Tibial nerve (tissue), 4 donors: Measurements from ENCODE around the gene DISP2. TPM values are rescaled to one million over a fixed set of nuclear protein-coding genes. Genes with fewer than 3 reads are reported as not detected.

Experiments used
- DNase-seq, 2 donors: peaks; one replicate each; pipeline ENCODE4 v3.0.0-alpha.2; 2019; ENCODE audit warnings: low spot score in 2 of 2
- H3K27ac ChIP-seq, 4 donors: fragments of 200-600 bp; sonication (generic) in 3 of 4; one replicate each; pipeline ENCODE4 v1.5.1; 2017 to 2019; ENCODE audit warnings: mild to moderate bottlenecking in 1 of 4
- H3K27me3 ChIP-seq, 2 donors: fragments of 200-600 bp; sonication (generic) in 1 of 2; one replicate each; pipeline versions ENCODE4 v1.5.1 to v1.6.0; 2017 to 2019
- H3K36me3 ChIP-seq, 3 donors: fragments of 200-600 bp; sonication (generic); one replicate each; pipeline ENCODE4 v1.5.1; 2018 to 2019
- H3K4me1 ChIP-seq, 4 donors: fragments of 200-600 bp; sonication (generic) in 3 of 4; one replicate each; pipeline ENCODE4 v1.5.1; 2017 to 2019
- H3K4me3 ChIP-seq, 4 donors: fragments of 200-600 bp; sonication (generic) in 3 of 4; one replicate each; pipeline ENCODE4 v1.5.1; 2017 to 2019; ENCODE audit warnings: mild to moderate bottlenecking in 1 of 4, moderate library complexity in 1 of 4
- H3K9me3 ChIP-seq, 4 donors: fragments of 200-600 bp; sonication (generic) in 3 of 4; one replicate each; pipeline ENCODE4 v1.5.1; 2017 to 2019
- CTCF ChIP-seq, 5 experiments: fragments of 200-600 bp in 3 of 5; fragments of 450-650 bp in 2 of 5; sonication (generic) in 3 of 5; IDR thresholded peaks; one replicate each; pipeline ENCODE4 v1.5.1; 2016 to 2019; ENCODE audit warnings: antibody characterized with exemption in 5 of 5, mild to moderate bottlenecking in 3 of 5, moderate library complexity in 2 of 5
- EP300 ChIP-seq, 2 donors: sonication (generic); formaldehyde crosslinking; IDR thresholded peaks; one replicate each; pipeline ENCODE4 v1.6.1; 2017; ENCODE audit warnings: antibody characterized with exemption in 2 of 2, mild to moderate bottlenecking in 1 of 2
- POLR2A ChIP-seq, 2 donors: fragments of 450-650 bp; IDR thresholded peaks; one replicate each; pipeline ENCODE4 v1.6.1; 2017; ENCODE audit warnings: antibody characterized with exemption in 2 of 2, mild to moderate bottlenecking in 2 of 2, moderate library complexity in 2 of 2
- WGBS, 2 donors: methylation state at CpG; one replicate each; pipeline ENCODE4 v1.1.5; 2018; 5-methylcytosine and 5-hydroxymethylcytosine counted together
- total RNA-seq, 4 donors: library from RNA; depleted of rRNA; stranded (reverse); fragments of >200 nt; gene quantifications; one replicate each; pipeline ENCODE4 v1.1.0, GENCODE V29; 2016

DISP2 gene
- total RNA-seq, 4 donors from 2014 or later, result under 0.01 to 0.22 (median 0.10) TPM

- peak overlapping the region in 1 of 4 donors; percentile 13 for H3K27ac ChIP-seq
- no peak for TF ChIP-seq CTCF (IDR thresholded peaks at IDR 0.05)
- TF ChIP-seq POLR2A (IDR thresholded peaks at IDR 0.05), result no peak
- TF ChIP-seq EP300 (IDR thresholded peaks at IDR 0.05), result no peak
- H3K4me1 ChIP-seq, result peaks cover 0 to 26% (median 16%) of the 10 kb centered on the region in 4 donors
- no peak overlapping the region for H3K4me3 ChIP-seq
- no peaks in the 10 kb centered on the region for H3K9me3 ChIP-seq
- DNase-seq, result no peak
- peaks cover 0 to 53% (median 9%) of the 10 kb centered on the region in 3 donors for H3K36me3 ChIP-seq
- 58 to 61% methylated on average over 8 of the region's 8 CpGs for WGBS, 2 donors
- H3K27me3 ChIP-seq, result no peaks in the 10 kb centered on the region
These were observed 49.4 kb downstream of the DISP2 start for GRCh38 chr15:40407330-40407990.

- 81 to 88% methylated on average over 3 of the region's 3 CpGs for WGBS, 2 donors
- no peak for DNase-seq
- peaks cover 0 to 26% (median 16%) of the 10 kb centered on the region in 4 donors for H3K4me1 ChIP-seq
- peaks cover 3 to 72% (median 9%) of the 10 kb centered on the region in 3 donors for H3K36me3 ChIP-seq
- TF ChIP-seq EP300 (IDR thresholded peaks at IDR 0.05) (no peak), POLR2A (IDR thresholded peaks at IDR 0.05) (no peak), CTCF (IDR thresholded peaks at IDR 0.05) (no peak)
- H3K9me3 ChIP-seq, result no peaks in the 10 kb centered on the region
- no peaks in the 10 kb centered on the region for H3K27me3 ChIP-seq
- no peak overlapping the region for H3K4me3 ChIP-seq
- H3K27ac ChIP-seq, result no peak overlapping the region
These were observed 51.3 kb downstream of the DISP2 start for GRCh38 chr15:40409366-40409765.

GRCh38 chr15:40410476-40410875 lies 52.5 kb downstream of the DISP2 start:
- WGBS, 2 donors, result 94 to 97% methylated on average over 11 of the region's 11 CpGs

GRCh38 chr15:40412095-40412759 lies 54.2 kb downstream of the DISP2 start:
- Histone ChIP-seq H3K4me1 (peaks cover 0 to 5% (median 2%) of the 10 kb centered on the region in 4 donors), H3K27me3 (no peaks in the 10 kb centered on the region), H3K4me3 (no peak overlapping the region), H3K36me3 (peaks cover 3 to 97% (median 9%) of the 10 kb centered on the region in 3 donors), H3K27ac (no peak overlapping the region), H3K9me3 (no peaks in the 10 kb centered on the region)
- DNase-seq, result no peak
- TF ChIP-seq POLR2A (IDR thresholded peaks at IDR 0.05) (no peak), EP300 (IDR thresholded peaks at IDR 0.05) (no peak), CTCF (IDR thresholded peaks at IDR 0.05) (no peak)
- WGBS, 2 donors, result 81 to 83% methylated on average over 7 of the region's 7 CpGs

More at GRCh38 chr15:40410476-40410875, 52.5 kb downstream of the DISP2 start:
- Histone ChIP-seq H3K4me1 (peaks cover 0 to 19% (median 16%) of the 10 kb centered on the region in 4 donors), H3K27ac (no peak overlapping the region), H3K9me3 (no peaks in the 10 kb centered on the region), H3K36me3 (peaks cover 3 to 83% (median 9%) of the 10 kb centered on the region in 3 donors), H3K27me3 (no peaks in the 10 kb centered on the region), H3K4me3 (no peak overlapping the region)
- DNase-seq, result no peak
- TF ChIP-seq CTCF (IDR thresholded peaks at IDR 0.05) (no peak), EP300 (IDR thresholded peaks at IDR 0.05) (no peak), POLR2A (IDR thresholded peaks at IDR 0.05) (no peak)

GRCh38 chr15:40413036-40413435 lies 55.0 kb downstream of the DISP2 start:
- Histone ChIP-seq H3K4me3 (no peak overlapping the region), H3K4me1 (no peaks in the 10 kb centered on the region), H3K27ac (no peak overlapping the region), H3K9me3 (no peaks in the 10 kb centered on the region), H3K36me3 (peaks cover 3 to 97% (median 9%) of the 10 kb centered on the region in 3 donors), H3K27me3 (no peaks in the 10 kb centered on the region)
- 88 to 90% methylated on average over 9 of the region's 9 CpGs for whole genome bisulfite sequencing, 2 donors
- DNase-seq, result no peak
- TF ChIP-seq POLR2A (IDR thresholded peaks at IDR 0.05), result no peak
- no peak for TF ChIP-seq EP300 (IDR thresholded peaks at IDR 0.05)
- TF ChIP-seq CTCF (IDR thresholded peaks at IDR 0.05), result no peak
